OCI-LY7 (cell line): Measurements from ENCODE around the gene TMEM222. TPM values are rescaled to one million over a fixed set of nuclear protein-coding genes. Genes with fewer than 3 reads are reported as not detected.

Experiments used
- BruUV-seq: library from RNA; stranded (reverse); fragments of 400-500 nt; replicated peaks from 2 replicates; lab custom pipeline; 2021; lab: Mats Ljungman, UMichigan
- CTCF ChIA-PET: fragments of 300-600 bp; sonication (Branson Sonifier 250); formaldehyde crosslinking; loops from one replicate; lab custom pipeline; 2022; ENCODE audit warnings: antibody characterized with exemption; ENCODE audit not compliant: unreplicated experiment; lab: Charles Lee
- POLR2A ChIA-PET: fragments of 300-600 bp; sonication (Branson Sonifier 250); formaldehyde crosslinking; loops from one replicate; lab custom pipeline; 2022; ENCODE audit warnings: antibody characterized with exemption; lab: Charles Lee
- DNase-seq: peaks from one replicate; pipeline ENCODE4 v3.0.0-alpha.2; 2015; ENCODE audit warnings: low spot score
- H2AFZ ChIP-seq: fragments of 200-600 bp; sonication (generic), shearing (Covaris generic); 2 replicates; pipeline ENCODE4 v1.6.1; 2014; ENCODE audit warnings: mild to moderate bottlenecking, antibody characterized with exemption, low read length, moderate library complexity
- H3K27ac ChIP-seq: fragments of 200-600 bp; sonication (generic); 2 replicates; pipeline ENCODE4 v1.5.1; 2014; ENCODE audit warnings: mixed run types, low read depth, mild to moderate bottlenecking, moderate library complexity, low read length, inconsistent platforms; ENCODE audit not compliant: poor library complexity, severe bottlenecking
- H3K36me3 ChIP-seq: fragments of 200-600 bp; sonication (generic); 2 replicates; pipeline ENCODE4 v1.6.1; 2014; ENCODE audit warnings: mild to moderate bottlenecking, antibody characterized with exemption, low read length, moderate library complexity, mixed read lengths; ENCODE audit not compliant: insufficient read depth
- H3K4me1 ChIP-seq: fragments of 200-600 bp; sonication (generic); 2 replicates; pipeline ENCODE4 v1.5.1; 2014; ENCODE audit warnings: mild to moderate bottlenecking, low read length; ENCODE audit not compliant: insufficient read depth, poor library complexity, severe bottlenecking
- H3K4me2 ChIP-seq: fragments of 200-600 bp; sonication (generic); 2 replicates; pipeline ENCODE4 v1.6.1; 2014; ENCODE audit warnings: mild to moderate bottlenecking, low read length
- H3K4me3 ChIP-seq: fragments of 200-600 bp; sonication (generic); 2 replicates; pipeline ENCODE4 v1.5.1; 2014; ENCODE audit warnings: mild to moderate bottlenecking, low read depth, low read length; ENCODE audit not compliant: poor library complexity, severe bottlenecking
- H3K79me2 ChIP-seq: fragments of 200-600 bp; sonication (generic); 2 replicates; pipeline ENCODE4 v1.6.1; 2016; ENCODE audit warnings: low read depth, mild to moderate bottlenecking, low read length, moderate library complexity, mixed read lengths; ENCODE audit not compliant: insufficient read depth
- H3K9me2 ChIP-seq: fragments of 200-600 bp; sonication (generic); 2 replicates; pipeline ENCODE4 v1.6.1; 2016; ENCODE audit warnings: mild to moderate bottlenecking, low read length, mixed read lengths; ENCODE audit not compliant: insufficient read depth
- H3K9me3 ChIP-seq: fragments of 200-600 bp; sonication (generic); 2 replicates; pipeline ENCODE4 v1.6.1; 2014; ENCODE audit warnings: mild to moderate bottlenecking, mixed run types, low read length, mixed read lengths
- H4K20me1 ChIP-seq: fragments of 200-600 bp; sonication (generic); 2 replicates; pipeline ENCODE4 v1.6.1; 2014; ENCODE audit warnings: mild to moderate bottlenecking, antibody characterized with exemption, low read length, moderate library complexity, mixed read lengths; ENCODE audit not compliant: insufficient read depth
- EZH2phosphoT487 ChIP-seq: fragments of 200-600 bp; sonication (generic); IDR thresholded peaks from 2 replicates; pipeline ENCODE4 v1.6.1; 2018; ENCODE audit warnings: low read depth, borderline replicate concordance, mild to moderate bottlenecking, mixed run types, antibody characterized with exemption, low read length, moderate library complexity, mixed read lengths
- intact Hi-C: fragments of 100-400 bp; cut with micrococcal nuclease; formaldehyde crosslinking; loops from one replicate; pipeline ENCODE4 v1.10.0; 2022; ENCODE audit not compliant: unreplicated experiment
- total RNA-seq, 2 experiments: library from RNA; depleted of rRNA in 1 of 2; stranded (reverse); fragments of >200 nt in 1 of 2; shearing (Covaris generic) in 1 of 2; gene quantifications; 2 replicates each; pipeline ENCODE4 v1.2.3, GENCODE V29; 2014 to 2022
- TF ChIP-seq, protein P1 (sequence below): fragments of 200-600 bp; sonication (generic); conservative IDR thresholded peaks from 2 replicates; pipeline ENCODE4 v1.5.1; 2014; ENCODE audit warnings: mild to moderate bottlenecking, antibody characterized with exemption, low read length, moderate library complexity, mixed read lengths

The TMEM222 gene
- total RNA-seq, 2 experiments from 2014 or later, result 29.5 to 43.4 TPM

DNA sequence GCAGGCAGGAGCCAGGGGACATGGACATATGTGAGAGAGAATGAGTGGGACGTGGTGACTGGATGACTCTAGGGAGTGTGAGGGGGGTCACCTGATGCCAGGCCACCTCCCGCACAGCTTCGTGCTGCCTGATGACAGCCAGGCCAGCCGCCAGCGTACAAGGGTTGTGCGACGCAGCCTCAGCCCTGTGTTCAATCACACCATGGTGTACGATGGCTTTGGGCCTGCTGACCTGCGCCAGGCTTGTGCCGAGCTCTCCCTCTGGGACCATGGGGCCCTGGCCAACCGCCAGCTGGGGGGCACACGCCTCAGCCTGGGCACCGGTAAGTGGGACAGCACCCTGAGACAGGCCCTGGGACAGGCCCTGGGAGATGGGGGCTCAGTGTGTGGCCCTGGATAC lies 31.2 kb downstream of the TMEM222 start:
- Histone ChIP-seq H3K9me3 (no peaks in the 10 kb centered on the region), H3K4me1 (peaks cover 31% of the 10 kb centered on the region), H3K36me3 (no peaks in the 10 kb centered on the region), H3K79me2 (no peaks in the 10 kb centered on the region), H4K20me1 (no peaks in the 10 kb centered on the region), H3K4me2 (no peak overlapping the region), H3K27ac (no peak overlapping the region), H2AFZ (no peak overlapping the region), H3K9me2 (no peaks in the 10 kb centered on the region), H3K4me3 (no peak overlapping the region)
- CTCF ChIA-PET, result no interaction called here
- intact Hi-C loops, result loop anchor here (10.0 kb wide), 1 partner anchor 48 kb away; no protein-coding TSS in a partner anchor
- POLR2A ChIA-PET, result no interaction called here
- DNase-seq, result no peak
- no TSS peak for BruUV-seq
- TF ChIP-seq, protein P1, sequence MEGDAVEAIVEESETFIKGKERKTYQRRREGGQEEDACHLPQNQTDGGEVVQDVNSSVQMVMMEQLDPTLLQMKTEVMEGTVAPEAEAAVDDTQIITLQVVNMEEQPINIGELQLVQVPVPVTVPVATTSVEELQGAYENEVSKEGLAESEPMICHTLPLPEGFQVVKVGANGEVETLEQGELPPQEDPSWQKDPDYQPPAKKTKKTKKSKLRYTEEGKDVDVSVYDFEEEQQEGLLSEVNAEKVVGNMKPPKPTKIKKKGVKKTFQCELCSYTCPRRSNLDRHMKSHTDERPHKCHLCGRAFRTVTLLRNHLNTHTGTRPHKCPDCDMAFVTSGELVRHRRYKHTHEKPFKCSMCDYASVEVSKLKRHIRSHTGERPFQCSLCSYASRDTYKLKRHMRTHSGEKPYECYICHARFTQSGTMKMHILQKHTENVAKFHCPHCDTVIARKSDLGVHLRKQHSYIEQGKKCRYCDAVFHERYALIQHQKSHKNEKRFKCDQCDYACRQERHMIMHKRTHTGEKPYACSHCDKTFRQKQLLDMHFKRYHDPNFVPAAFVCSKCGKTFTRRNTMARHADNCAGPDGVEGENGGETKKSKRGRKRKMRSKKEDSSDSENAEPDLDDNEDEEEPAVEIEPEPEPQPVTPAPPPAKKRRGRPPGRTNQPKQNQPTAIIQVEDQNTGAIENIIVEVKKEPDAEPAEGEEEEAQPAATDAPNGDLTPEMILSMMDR, result no peak
- no peak for TF ChIP-seq EZH2phosphoT487

DNA sequence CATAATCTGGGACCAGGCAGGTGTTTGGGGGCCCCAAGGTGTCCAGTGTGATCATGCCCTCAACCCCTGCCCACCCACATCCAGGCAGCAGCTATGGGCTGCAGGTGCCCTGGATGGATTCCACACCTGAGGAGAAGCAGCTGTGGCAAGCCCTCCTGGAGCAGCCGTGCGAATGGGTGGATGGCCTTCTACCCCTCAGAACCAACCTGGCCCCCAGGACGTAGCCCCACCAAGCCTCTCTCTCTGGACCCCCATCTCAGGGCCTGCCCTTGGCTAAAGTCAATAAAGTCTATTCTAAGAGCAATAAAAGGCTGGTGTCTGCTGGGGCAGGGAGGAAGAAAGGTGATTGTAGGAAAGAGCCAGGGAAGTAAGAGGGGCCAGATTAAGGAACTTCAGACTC lies 31.7 kb downstream of the TMEM222 start:
- H3K4me3 ChIP-seq, result no peak overlapping the region
- H3K36me3 ChIP-seq, result no peaks in the 10 kb centered on the region
- DNase-seq, result no peak
- no peak overlapping the region for H3K4me2 ChIP-seq
- no TSS peak for BruUV-seq
- H4K20me1 ChIP-seq, result no peaks in the 10 kb centered on the region
- H3K9me2 ChIP-seq, result no peaks in the 10 kb centered on the region
- no peaks in the 10 kb centered on the region for H3K9me3 ChIP-seq
- H2AFZ ChIP-seq, result no peak overlapping the region
- intact Hi-C loops, result loop anchor here (10.0 kb wide), 1 partner anchor 49 kb away; no protein-coding TSS in a partner anchor
- CTCF ChIA-PET, result no interaction called here
- H3K4me1 ChIP-seq, result peaks cover 31% of the 10 kb centered on the region
- POLR2A ChIA-PET, result no interaction called here
- H3K79me2 ChIP-seq, result no peaks in the 10 kb centered on the region
- no peak for TF ChIP-seq EZH2phosphoT487
- TF ChIP-seq, protein P1, result no peak
- no peak overlapping the region for H3K27ac ChIP-seq

DNA sequence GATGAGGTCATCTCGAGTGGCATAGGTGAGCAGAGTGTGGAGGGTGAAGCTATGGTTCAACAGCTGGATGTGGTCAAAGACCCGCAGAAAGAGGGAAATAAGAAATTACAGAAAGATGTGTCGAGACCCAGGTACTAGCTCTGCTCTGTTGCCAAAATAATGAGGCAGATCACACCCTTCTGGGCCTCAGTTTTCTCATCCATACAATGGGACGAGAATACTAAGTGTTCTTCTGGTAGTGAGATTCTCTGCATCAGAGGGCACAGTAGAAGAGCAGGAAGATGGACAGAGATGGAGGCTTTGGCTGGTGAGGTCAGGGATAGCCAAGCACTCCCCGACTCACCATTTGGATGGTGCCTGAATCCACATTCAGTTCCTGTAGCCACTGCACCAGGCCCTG lies 33.7 kb downstream of the TMEM222 start:
- H3K27ac ChIP-seq, result no peak overlapping the region
- intact Hi-C loops, result loop anchor here (10.0 kb wide), 1 partner anchor 51 kb away; no protein-coding TSS in a partner anchor
- CTCF ChIA-PET, result no interaction called here

More for the DNA sequence above, 33.7 kb downstream of the TMEM222 start:
- Histone ChIP-seq H3K4me2 (no peak overlapping the region), H2AFZ (no peak overlapping the region), H3K79me2 (no peaks in the 10 kb centered on the region), H3K9me2 (no peaks in the 10 kb centered on the region), H4K20me1 (no peaks in the 10 kb centered on the region), H3K9me3 (no peaks in the 10 kb centered on the region), H3K4me3 (no peak overlapping the region), H3K4me1 (peaks cover 26% of the 10 kb centered on the region), H3K36me3 (no peaks in the 10 kb centered on the region)
- POLR2A ChIA-PET, result interaction anchor here (0.9 kb wide), 1 partner anchor 249 kb away, joined by 4 read pairs; the partner anchor contains the start of gene AHDC1
- no TSS peak for BruUV-seq
- DNase-seq, result no peak
- TF ChIP-seq EZH2phosphoT487, result no peak
- TF ChIP-seq, protein P1, result no peak
